Endothelial cell of umbilical vein (primary cell): Measurements from ENCODE around the gene HECTD4. TPM values are rescaled to one million over a fixed set of nuclear protein-coding genes. Genes with fewer than 3 reads are reported as not detected.

Experiments
- BruUV-seq: library from RNA; stranded (reverse); fragments of 400-500 nt; replicated peaks from 2 replicates; lab custom pipeline; 2021; lab: Mats Ljungman, UMichigan
- CTCF ChIA-PET: fragments of 300-600, 350-600 bp; sonication (Branson Sonifier 250); formaldehyde crosslinking; loops from one replicate; lab custom pipeline; 2021; ENCODE audit warnings: antibody characterized with exemption, inconsistent platforms; lab: Charles Lee
- POLR2A ChIA-PET: fragments of 300-600, 350-600 bp; sonication (Branson Sonifier 250); formaldehyde crosslinking; loops from one replicate; lab custom pipeline; 2021; ENCODE audit warnings: antibody characterized with exemption, inconsistent platforms; lab: Charles Lee
- DNase-seq: peaks from one replicate; pipeline ENCODE4 v3.0.0-alpha.2; 2011; ENCODE audit warnings: low read depth, low spot score
- FAIRE-seq: peaks from 2 replicates; lab custom pipeline; 2011; peaks lifted over from hg19 to GRCh38; lab: Jason Lieb, UNC
- H2AFZ ChIP-seq: 2 replicates; pipeline ENCODE4 v1.6.0; 2012; ENCODE audit warnings: low read depth, low read length, control low read depth, inconsistent platforms
- H3K27ac ChIP-seq: 2 replicates; pipeline ENCODE4 v1.5.1; 2011; ENCODE audit warnings: low read depth, mild to moderate bottlenecking, control low read depth, low read length, moderate library complexity; ENCODE audit not compliant: insufficient read depth
- H3K27me3 ChIP-seq, 2 experiments: 2 replicates each; pipeline versions ENCODE4 v1.6.0 to v1.6.1; 2011; ENCODE audit warnings: low read length in 2 of 2, mixed read lengths in 1 of 2; ENCODE audit not compliant: control insufficient read depth in 2 of 2, insufficient read depth in 2 of 2
- H3K36me3 ChIP-seq, 2 experiments: 2 replicates in 1 of 2; 3 replicates in 1 of 2; pipeline ENCODE4 v1.5.1; 2011; ENCODE audit warnings: low read length in 2 of 2, mild to moderate bottlenecking in 1 of 2, moderate library complexity in 1 of 2; ENCODE audit not compliant: control insufficient read depth in 2 of 2, insufficient read depth in 2 of 2; ENCODE audit errors: extremely low read depth in 1 of 2
- H3K4me1 ChIP-seq: 3 replicates; pipeline ENCODE4 v1.5.1; 2011; ENCODE audit warnings: mild to moderate bottlenecking, low read length; ENCODE audit not compliant: control insufficient read depth, insufficient read depth; ENCODE audit errors: extremely low read depth
- H3K4me2 ChIP-seq: 2 replicates; pipeline ENCODE4 v1.6.1; 2011; ENCODE audit warnings: low read length, control low read depth, mixed read lengths; ENCODE audit not compliant: insufficient read depth
- H3K4me3 ChIP-seq, 3 experiments: fragments of 200-600 bp in 1 of 3; sonication (generic), shearing (Covaris generic) in 1 of 3; replicated peaks in 1 of 3; 2 replicates each; pipeline ENCODE4 v1.5.1; 2011 to 2016; ENCODE audit warnings: control low read depth in 3 of 3, low read length in 3 of 3, mild to moderate bottlenecking in 2 of 3, inconsistent platforms in 1 of 3, low read depth in 1 of 3, moderate library complexity in 1 of 3; ENCODE audit not compliant: insufficient read depth in 1 of 3
- H3K79me2 ChIP-seq: 2 replicates; pipeline ENCODE4 v1.6.0; 2012; ENCODE audit warnings: low read length, inconsistent platforms; ENCODE audit not compliant: control insufficient read depth, insufficient read depth
- H3K9ac ChIP-seq: replicated peaks from 2 replicates; pipeline ENCODE3; 2011; ENCODE audit warnings: low read length, control low read depth; ENCODE audit not compliant: insufficient read depth; ENCODE audit errors: extremely low read depth
- H3K9me1 ChIP-seq: replicated peaks from 3 replicates; pipeline ENCODE4 v1.6.0; 2011; ENCODE audit warnings: mild to moderate bottlenecking, low read length; ENCODE audit not compliant: control insufficient read depth, insufficient read depth; ENCODE audit errors: extremely low read depth
- H3K9me3 ChIP-seq: replicated peaks from 2 replicates; pipeline ENCODE4 v1.5.1; 2012; ENCODE audit warnings: low read length, inconsistent platforms; ENCODE audit not compliant: control insufficient read depth, insufficient read depth
- H4K20me1 ChIP-seq: replicated peaks from 2 replicates; pipeline ENCODE3; 2011; ENCODE audit warnings: mild to moderate bottlenecking, low read length; ENCODE audit not compliant: control insufficient read depth, insufficient read depth; ENCODE audit errors: extremely low read depth
- CTCF ChIP-seq, 2 donors: IDR thresholded peaks; 1 replicate in 1 of 2; 2 replicates in 1 of 2; pipeline ENCODE4 v1.5.1; 2011; ENCODE audit warnings: low read length in 2 of 2, mild to moderate bottlenecking in 2 of 2, moderate library complexity in 2 of 2, control low read depth in 1 of 2, inconsistent platforms in 1 of 2, low read depth in 1 of 2; ENCODE audit not compliant: insufficient read depth in 1 of 2; ENCODE audit errors: extremely low read depth in 1 of 2
- EZH2 ChIP-seq: IDR thresholded peaks from 2 replicates; pipeline ENCODE4 v1.6.1; 2012; ENCODE audit warnings: borderline replicate concordance, low read depth, mild to moderate bottlenecking, moderate library complexity, low read length, inconsistent platforms; ENCODE audit not compliant: severe bottlenecking
- FOS ChIP-seq: IDR thresholded peaks from 2 replicates; pipeline ENCODE4 v1.6.1; 2011; ENCODE audit warnings: mild to moderate bottlenecking, low read length, moderate library complexity, borderline replicate concordance; ENCODE audit not compliant: insufficient read depth
- GATA2 ChIP-seq: IDR thresholded peaks from 2 replicates; pipeline ENCODE4 v1.7.0; 2011; ENCODE audit warnings: low read depth, mild to moderate bottlenecking, moderate library complexity, mixed read lengths, low read length; ENCODE audit not compliant: insufficient read length, insufficient read depth
- JUN ChIP-seq: IDR thresholded peaks from 2 replicates; pipeline ENCODE4 v1.6.1; 2011; ENCODE audit warnings: borderline replicate concordance, low read depth; ENCODE audit not compliant: insufficient read length, insufficient read depth
- MAX ChIP-seq: IDR thresholded peaks from 2 replicates; pipeline ENCODE4 v1.6.1; 2011; ENCODE audit not compliant: insufficient read depth, insufficient read length
- MYC ChIP-seq: IDR thresholded peaks from one replicate; pipeline ENCODE4 v1.6.1; 2011; ENCODE audit warnings: mild to moderate bottlenecking, low read depth, low read length
- POLR2A ChIP-seq: IDR thresholded peaks from 2 replicates; pipeline ENCODE4 v1.6.1; 2012; ENCODE audit warnings: low read depth, mild to moderate bottlenecking, control low read depth, low read length
- POLR2AphosphoS5 ChIP-seq: IDR thresholded peaks from 2 replicates; pipeline ENCODE4 v1.6.1; 2012; ENCODE audit warnings: low read depth, mild to moderate bottlenecking, control low read depth, low read length, moderate library complexity; ENCODE audit not compliant: insufficient read depth
- dilution Hi-C: fragments of 300-500 bp; cut with MboI; formaldehyde crosslinking; loops from one replicate; pipeline ENCODE4 v1.15.0; 2019; ENCODE audit warnings: low sequenced_read_pairs; ENCODE audit not compliant: extremely low pct_ligation_motif_present
- intact Hi-C: fragments of 100-400 bp; cut with micrococcal nuclease; formaldehyde crosslinking; loops from one replicate; pipeline ENCODE4 v1.10.0; 2022
- polyA plus RNA-seq, 4 experiments: library from polyadenylated mRNA; depleted of rRNA in 3 of 4; stranded (reverse) in 3 of 4; unstranded in 1 of 4; fragments of >200 nt; gene quantifications; 2 replicates each; pipeline versions ENCODE4 v1.2.1 to v1.2.3, GENCODE V29; 2011 to 2012; ENCODE audit warnings: missing spikeins in 1 of 4
- total RNA-seq: library from RNA; stranded (reverse); gene quantifications from 2 replicates; pipeline ENCODE4 v1.2.3, GENCODE V29; 2021

HECTD4 gene
- total and polyA plus RNA-seq, 2 donors (not counting 3 experiments of a cell fraction or from before 2014, with no cell fraction given) = 9.7 to 47.7 TPM

- no peak overlapping the region for H3K9ac ChIP-seq
- intact Hi-C loops (no loop called here), dilution Hi-C loops (no loop called here)
- FAIRE-seq (no peak), DNase-seq (no peak)
- ChIA-PET CTCF (no interaction called here), POLR2A (no interaction called here)
- H3K9me3 ChIP-seq = no peaks in the 10 kb centered on the region
- H2AFZ ChIP-seq = no peak overlapping the region
- peaks cover 9% of the 10 kb centered on the region for H3K79me2 ChIP-seq
- no peaks in the 10 kb centered on the region for H3K9me1 ChIP-seq
- H4K20me1 ChIP-seq = no peaks in the 10 kb centered on the region
- no peaks in the 10 kb centered on the region for H3K36me3 ChIP-seq
- H3K4me2 ChIP-seq = no peak overlapping the region
- TF ChIP-seq GATA2 (no peak), MYC (no peak), MAX (no peak), JUN (no peak)
- H3K27ac ChIP-seq = no peak overlapping the region
- H3K4me1 ChIP-seq = no peaks in the 10 kb centered on the region
- H3K4me3 ChIP-seq = no peak overlapping the region
- no TSS peak for BruUV-seq
- H3K27me3 ChIP-seq = no peaks in the 10 kb centered on the region
Observed at GRCh38 chr12:112362310-112362709, 19.9 kb downstream of the HECTD4 start.

GRCh38 chr12:112361271-112361670, 21.0 kb downstream of the HECTD4 start:
- H3K27me3 ChIP-seq = no peaks in the 10 kb centered on the region
- intact Hi-C loops (no loop called here), dilution Hi-C loops (no loop called here)
- H3K9ac ChIP-seq = no peak overlapping the region
- no peaks in the 10 kb centered on the region for H3K4me1 ChIP-seq
- no peak overlapping the region for H2AFZ ChIP-seq
- BruUV-seq = no TSS peak
- no peaks in the 10 kb centered on the region for H4K20me1 ChIP-seq
- FAIRE-seq (no peak), DNase-seq (no peak)
- no peak overlapping the region for H3K27ac ChIP-seq
- POLR2A ChIA-PET = no interaction called here
- H3K79me2 ChIP-seq = peaks cover 9% of the 10 kb centered on the region
- H3K4me3 ChIP-seq = no peak overlapping the region
- TF ChIP-seq MYC = no peak
- TF ChIP-seq FOS = no peak
- no peak for TF ChIP-seq POLR2A
- no peak for TF ChIP-seq CTCF (IDR thresholded peaks at IDR 0.05; ENCODE audit: extremely low read depth in 1 of 2, insufficient read depth in 1 of 2, low read depth in 1 of 2, low read length in 2 of 2)
- TF ChIP-seq JUN = no peak
- no peak for TF ChIP-seq MAX
- TF ChIP-seq POLR2AphosphoS5 = no peak
- TF ChIP-seq EZH2 = no peak
- no peak for TF ChIP-seq GATA2
- H3K9me3 ChIP-seq = no peaks in the 10 kb centered on the region
- no peaks in the 10 kb centered on the region for H3K36me3 ChIP-seq
- CTCF ChIA-PET = no interaction called here
- H3K9me1 ChIP-seq = no peaks in the 10 kb centered on the region
- H3K4me2 ChIP-seq = no peak overlapping the region
